ENCODE data around the gene CNOT10.

CNOT10 gene

DNA sequence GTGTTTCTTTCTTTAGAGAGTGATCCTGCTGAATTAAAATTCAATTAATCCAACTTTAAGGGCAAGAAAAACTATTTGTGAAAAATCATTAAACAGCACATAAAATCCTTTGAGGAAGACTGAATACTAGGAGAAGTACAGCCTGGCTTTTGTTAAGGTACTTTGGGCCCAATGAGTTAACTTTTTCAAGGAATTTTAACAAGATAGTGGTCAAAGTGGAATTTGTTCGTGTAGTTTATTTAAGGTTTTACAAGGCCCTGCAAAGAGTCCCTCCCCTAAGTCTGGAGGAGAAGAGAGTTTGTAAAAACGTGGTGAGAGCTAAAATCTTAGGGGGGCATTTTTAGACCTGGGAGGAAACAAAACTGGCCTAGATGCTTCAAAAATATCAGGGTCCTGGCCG lies 106.8 kb downstream of the CNOT10 start:
- TF ChIP-seq NFIC (IDR thresholded peaks at IDR 0.05), result no peak
- TF ChIP-seq FOXM1 (IDR thresholded peaks at IDR 0.05; ENCODE audit: borderline replicate concordance, low read depth), result no peak
- TF ChIP-seq EP300 (IDR thresholded peaks at IDR 0.05; ENCODE audit: borderline replicate concordance), result no peak
- TF ChIP-seq CEBPB (IDR thresholded peaks at IDR 0.05), result no peak
- no peak for TF ChIP-seq RAD21 (IDR thresholded peaks at IDR 0.05; ENCODE audit: low read depth)
- no peak for TF ChIP-seq TEAD4 (IDR thresholded peaks at IDR 0.05)
- TF ChIP-seq CREB1 (IDR thresholded peaks at IDR 0.05; ENCODE audit: low read depth), result no peak
- TF ChIP-seq TAF1 (IDR thresholded peaks at IDR 0.05; ENCODE audit: low read depth), result no peak
- TF ChIP-seq ZBTB7A (IDR thresholded peaks at IDR 0.05; ENCODE audit: low read depth), result no peak
- no peak for TF ChIP-seq YY1 (IDR thresholded peaks at IDR 0.05; ENCODE audit: low read depth)
- TF ChIP-seq MAX (IDR thresholded peaks at IDR 0.05), result no peak
- no peak for TF ChIP-seq USF1 (IDR thresholded peaks at IDR 0.05)

DNA sequence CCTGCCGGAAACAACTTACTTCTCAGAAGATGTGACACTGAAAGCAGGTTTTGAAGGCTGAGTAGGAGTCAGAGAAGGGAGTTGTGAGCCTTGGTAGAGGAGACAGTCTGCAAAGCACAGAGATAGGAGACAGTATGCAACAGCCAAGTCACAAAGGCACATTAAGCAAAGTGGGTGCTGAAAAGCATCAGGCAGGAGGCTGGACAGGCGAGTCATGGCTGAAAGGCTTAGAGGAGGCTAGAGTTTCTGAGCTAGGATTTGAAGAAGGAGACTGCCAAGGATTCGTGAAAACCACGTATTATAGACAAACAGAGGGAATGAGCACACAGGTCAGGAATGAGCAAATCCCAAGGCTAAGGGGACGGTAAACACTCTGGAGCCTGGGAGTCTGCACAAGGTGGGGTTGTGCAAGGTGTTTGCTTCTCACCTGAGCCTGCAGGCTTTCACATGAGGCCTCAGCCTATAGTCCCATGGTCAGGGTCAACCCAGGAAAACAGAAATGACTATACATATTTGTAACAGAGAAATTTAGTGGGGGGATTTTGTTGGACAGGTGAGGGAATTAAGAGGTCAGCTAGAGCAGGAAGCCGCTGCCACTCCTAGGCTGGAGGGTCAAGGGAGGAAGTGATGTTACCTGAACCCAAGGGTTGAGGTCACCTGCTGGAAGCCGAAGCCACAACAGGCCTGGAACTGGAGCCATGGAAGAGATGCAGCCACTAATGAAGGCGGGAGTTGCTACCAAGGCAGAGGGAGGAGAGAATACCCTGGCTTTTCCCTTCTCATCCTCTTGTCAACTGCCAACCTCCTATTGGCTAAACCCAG lies 109.7 kb downstream of the CNOT10 start:
- no peak for TF ChIP-seq TEAD4 (IDR thresholded peaks at IDR 0.05)
- TF ChIP-seq EP300 (IDR thresholded peaks at IDR 0.05; ENCODE audit: borderline replicate concordance), result no peak
- TF ChIP-seq ZBTB7A (IDR thresholded peaks at IDR 0.05; ENCODE audit: low read depth), result no peak
- TF ChIP-seq MAX (IDR thresholded peaks at IDR 0.05), result no peak
- TF ChIP-seq FOXM1 (IDR thresholded peaks at IDR 0.05; ENCODE audit: borderline replicate concordance, low read depth), result no peak
- TF ChIP-seq EGR1 (IDR thresholded peaks at IDR 0.05), result no peak
- no peak for TF ChIP-seq TAF1 (IDR thresholded peaks at IDR 0.05; ENCODE audit: low read depth)
- no peak for TF ChIP-seq NFIC (IDR thresholded peaks at IDR 0.05)
- TF ChIP-seq YY1 (IDR thresholded peaks at IDR 0.05; ENCODE audit: low read depth), result no peak
- TF ChIP-seq USF1 (IDR thresholded peaks at IDR 0.05), result no peak
- TF ChIP-seq CREB1 (IDR thresholded peaks at IDR 0.05; ENCODE audit: low read depth), result no peak
- no peak for TF ChIP-seq RAD21 (IDR thresholded peaks at IDR 0.05; ENCODE audit: low read depth)
- TF ChIP-seq TCF12 (IDR thresholded peaks at IDR 0.05; ENCODE audit: low read depth), result no peak
- no peak for TF ChIP-seq CEBPB (IDR thresholded peaks at IDR 0.05)
- no peak for TF ChIP-seq REST (IDR thresholded peaks at IDR 0.05; ENCODE audit: low read depth)

DNA sequence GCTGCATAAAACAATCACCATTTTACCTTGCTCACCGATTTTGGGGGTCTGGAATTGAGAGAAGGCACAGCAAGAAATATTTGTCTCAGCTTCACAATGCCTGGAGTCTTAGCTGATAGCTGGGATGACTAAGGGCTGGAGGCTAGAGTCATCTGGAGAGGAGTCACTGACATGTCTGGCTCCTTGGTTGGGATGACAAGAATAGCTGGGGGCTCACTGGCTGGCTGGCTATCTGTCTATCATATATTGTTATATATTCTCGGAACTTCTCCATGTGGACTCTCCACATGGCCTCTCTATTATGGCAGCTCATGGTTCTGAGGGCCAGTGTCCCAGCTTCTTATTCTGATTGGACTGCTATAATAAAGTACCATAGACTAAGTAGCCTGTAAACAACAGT lies 112.8 kb downstream of the CNOT10 start:
- TF ChIP-seq ZBTB7A (IDR thresholded peaks at IDR 0.05; ENCODE audit: low read depth), result no peak
- no peak for TF ChIP-seq CREB1 (IDR thresholded peaks at IDR 0.05; ENCODE audit: low read depth)
- TF ChIP-seq MAX (IDR thresholded peaks at IDR 0.05), result no peak
- TF ChIP-seq FOXM1 (IDR thresholded peaks at IDR 0.05; ENCODE audit: borderline replicate concordance, low read depth), result no peak
- TF ChIP-seq TEAD4 (IDR thresholded peaks at IDR 0.05), result no peak
- TF ChIP-seq EP300 (IDR thresholded peaks at IDR 0.05; ENCODE audit: borderline replicate concordance), result no peak
- no peak for TF ChIP-seq TCF12 (IDR thresholded peaks at IDR 0.05; ENCODE audit: low read depth)
- TF ChIP-seq NFIC (IDR thresholded peaks at IDR 0.05), result no peak
- no peak for TF ChIP-seq YY1 (IDR thresholded peaks at IDR 0.05; ENCODE audit: low read depth)
- no peak for TF ChIP-seq USF1 (IDR thresholded peaks at IDR 0.05)
- TF ChIP-seq RAD21 (IDR thresholded peaks at IDR 0.05; ENCODE audit: low read depth), result no peak
- TF ChIP-seq CEBPB (IDR thresholded peaks at IDR 0.05), result no peak
- TF ChIP-seq REST (IDR thresholded peaks at IDR 0.05; ENCODE audit: low read depth), result no peak
- no peak for TF ChIP-seq EGR1 (IDR thresholded peaks at IDR 0.05)
- no peak for TF ChIP-seq TAF1 (IDR thresholded peaks at IDR 0.05; ENCODE audit: low read depth)

- TF ChIP-seq YY1 (IDR thresholded peaks at IDR 0.05; ENCODE audit: low read depth) (no peak), EGR1 (IDR thresholded peaks at IDR 0.05) (no peak), REST (IDR thresholded peaks at IDR 0.05; ENCODE audit: low read depth) (no peak), FOXM1 (IDR thresholded peaks at IDR 0.05; ENCODE audit: borderline replicate concordance, low read depth) (no peak), TEAD4 (IDR thresholded peaks at IDR 0.05) (no peak), TAF1 (IDR thresholded peaks at IDR 0.05; ENCODE audit: low read depth) (no peak), CEBPB (IDR thresholded peaks at IDR 0.05) (no peak)
Measured at GRCh38 chr3:32813180-32813579, 128.2 kb downstream of the CNOT10 start.
